HepG2 (cell line): ENCODE data around the gene NEDD4L. TPM values are rescaled to one million over a fixed set of nuclear protein-coding genes. Genes with fewer than 3 reads are reported as not detected.

Experiments used
- CC2D1A ChIP-seq: sonication (generic); formaldehyde crosslinking; IDR thresholded peaks from 2 replicates; pipeline ENCODE4 v1.8.1; 2023; ENCODE audit warnings: mild to moderate bottlenecking, missing genetic modification reagents
- EED ChIP-seq: sonication (generic); formaldehyde crosslinking; IDR thresholded peaks from 2 replicates; pipeline ENCODE4 v1.5.0; 2020; ENCODE audit warnings: mild to moderate bottlenecking, missing genetic modification reagents
- HOXA3 ChIP-seq: sonication (generic); formaldehyde crosslinking; IDR thresholded peaks from 2 replicates; pipeline ENCODE4 v1.5.0; 2020; ENCODE audit warnings: missing genetic modification reagents
- KLF15 ChIP-seq: sonication (generic); formaldehyde crosslinking; IDR thresholded peaks from 2 replicates; pipeline ENCODE4 v1.8.1; 2023; ENCODE audit warnings: borderline replicate concordance, mild to moderate bottlenecking, inconsistent platforms, missing genetic modification reagents, mixed read lengths
- KMT2B ChIP-seq: IDR thresholded peaks from 2 replicates; pipeline ENCODE4 v1.6.1; 2016; ENCODE audit warnings: missing genetic modification reagents, missing compliant biosample characterization
- MAFK ChIP-seq, 2 experiments: IDR thresholded peaks in 1 of 2; conservative IDR thresholded peaks in 1 of 2; 2 replicates each; pipeline ENCODE4 v1.6.1; 2011; ENCODE audit warnings: improper control_type of control experiment in 2 of 2, low read length in 2 of 2
- MEIS2 ChIP-seq: sonication (generic); formaldehyde crosslinking; IDR thresholded peaks from 2 replicates; pipeline ENCODE4 v1.9.0; 2021; ENCODE audit warnings: mild to moderate bottlenecking, missing genetic modification reagents
- PITX1 ChIP-seq: sonication (generic); formaldehyde crosslinking; IDR thresholded peaks from 2 replicates; pipeline ENCODE4 v1.5.1; 2020; ENCODE audit warnings: mild to moderate bottlenecking, missing genetic modification reagents
- ZEB1 ChIP-seq: IDR thresholded peaks from 2 replicates; pipeline ENCODE4 v1.6.1; 2012; ENCODE audit warnings: mild to moderate bottlenecking, low read depth, inconsistent platforms; ENCODE audit not compliant: insufficient replicate concordance
- ZNF510 ChIP-seq: sonication (generic); formaldehyde crosslinking; IDR thresholded peaks from 2 replicates; pipeline ENCODE4 v1.4.0; 2020; ENCODE audit warnings: low read depth, mild to moderate bottlenecking, missing genetic modification reagents
- ZNF543 ChIP-seq: sonication (generic); formaldehyde crosslinking; IDR thresholded peaks from 2 replicates; pipeline ENCODE4 v1.4.0; 2020; ENCODE audit warnings: mild to moderate bottlenecking, missing genetic modification reagents
- ZNF7 ChIP-seq: IDR thresholded peaks from 2 replicates; pipeline ENCODE4 v1.6.1; 2016; ENCODE audit warnings: missing biosample characterization, missing genetic modification reagents
- polyA plus RNA-seq, 8 experiments: library from polyadenylated mRNA; depleted of rRNA in 3 of 8; stranded (reverse) in 7 of 8; unstranded in 1 of 8; fragments of >200 nt; fragmentation: Illumina TruSeq in 4 of 8; extraction: Trizol in 4 of 8; gene quantifications; 2 replicates each; pipeline versions ENCODE4 v1.2.1 to v1.2.3, GENCODE V29; 2011 to 2016; ENCODE audit warnings: low read depth in 4 of 8, missing spikeins in 1 of 8, mixed read lengths in 1 of 8; ENCODE audit not compliant: insufficient read depth in 1 of 8
- total RNA-seq, 5 experiments: library from RNA; depleted of rRNA; stranded (reverse); fragments of >200 nt; fragmentation: Illumina TruSeq; extraction: Trizol; gene quantifications; 2 replicates each; pipeline ENCODE4 v1.2.3, GENCODE V29; 2016; ENCODE audit warnings: low read depth in 1 of 5
- TF ChIP-seq, protein P1 (sequence below): sonication (generic); formaldehyde crosslinking; IDR thresholded peaks from 2 replicates; pipeline ENCODE4 v1.4.0; 2020; ENCODE audit warnings: missing genetic modification reagents, borderline replicate concordance
- TF ChIP-seq, protein P2 (sequence below): sonication (generic); formaldehyde crosslinking; IDR thresholded peaks from 2 replicates; pipeline ENCODE4 v1.4.0; 2020; ENCODE audit warnings: missing genetic modification reagents
- TF ChIP-seq, protein P3 (sequence below): sonication (generic); formaldehyde crosslinking; IDR thresholded peaks from 2 replicates; pipeline ENCODE4 v1.5.0; 2020; ENCODE audit warnings: mild to moderate bottlenecking, missing genetic modification reagents, borderline replicate concordance
- TF ChIP-seq, protein P4 (sequence below): sonication (generic); formaldehyde crosslinking; IDR thresholded peaks from 2 replicates; pipeline ENCODE4 v1.4.0; 2020; ENCODE audit warnings: low read depth, mild to moderate bottlenecking, missing genetic modification reagents
- TF ChIP-seq, protein P5 (sequence below): sonication (generic); formaldehyde crosslinking; conservative IDR thresholded peaks from 2 replicates; pipeline ENCODE4 v1.4.0; 2020; ENCODE audit warnings: missing genetic modification reagents

The NEDD4L gene
- total and polyA plus RNA-seq, 2 of the 13 experiments (the other 11 are each of a cell fraction or from before 2014, with no cell fraction given) = 168 to 390 TPM

DNA sequence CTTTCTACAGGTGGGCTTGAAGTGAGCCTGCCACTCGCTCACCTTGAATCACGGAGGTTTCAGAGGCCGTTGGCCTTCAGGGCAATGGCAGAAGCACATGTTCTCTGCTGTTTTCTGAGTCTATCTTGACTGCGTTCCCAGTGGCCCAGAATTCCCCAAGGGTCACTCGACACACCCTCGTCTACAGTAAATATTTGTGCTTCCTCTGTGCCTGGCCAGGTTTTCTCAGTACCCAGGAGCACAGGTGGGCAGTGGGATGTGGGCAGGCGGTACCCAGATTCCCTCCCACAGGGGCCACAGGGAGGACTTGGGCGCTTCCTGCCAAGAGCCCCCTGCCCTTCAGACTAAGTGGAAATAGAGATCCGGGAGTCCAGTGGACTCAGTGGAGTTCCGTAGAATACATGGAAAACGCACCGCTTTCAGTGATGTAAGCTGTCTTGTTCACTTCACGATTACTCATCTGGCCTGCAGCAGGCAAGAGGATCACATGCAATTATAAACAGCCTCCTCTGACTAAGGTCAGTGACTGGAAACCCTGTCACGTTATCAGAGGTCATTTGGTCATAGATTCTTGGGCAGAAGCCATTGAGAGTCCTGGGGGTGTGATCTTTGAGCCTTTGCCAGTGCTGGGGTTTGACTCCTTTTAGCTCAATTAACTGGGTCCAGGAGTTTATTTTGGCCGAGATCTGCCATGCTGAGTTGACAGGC, 179.8 kb downstream of the NEDD4L start (continued):
- TF ChIP-seq KMT2B (CRISPR knock-in tag) (0 out of 2 replicates have a peak, but pooled peaks have one; percentile 26), CC2D1A (CRISPR knock-in tag) (no peak), HOXA3 (CRISPR knock-in tag) (peak; percentile 20; the same call in 1 of the 2 replicates), EED (CRISPR knock-in tag) (no peak), MAFK (conservative IDR thresholded peaks at IDR 0.05 in 1 of 2, IDR thresholded peaks at IDR 0.05 in 1 of 2; ENCODE audit: low read length in 2 of 2) (no peak), ZNF7 (CRISPR knock-in tag) (no peak), ZEB1 (peak; percentile 46), PITX1 (CRISPR knock-in tag) (no peak), ZNF510 (CRISPR knock-in tag) (no peak), KLF15 (no peak), ZNF543 (CRISPR knock-in tag) (no peak), MEIS2 (no peak)
- TF ChIP-seq, protein P1, sequence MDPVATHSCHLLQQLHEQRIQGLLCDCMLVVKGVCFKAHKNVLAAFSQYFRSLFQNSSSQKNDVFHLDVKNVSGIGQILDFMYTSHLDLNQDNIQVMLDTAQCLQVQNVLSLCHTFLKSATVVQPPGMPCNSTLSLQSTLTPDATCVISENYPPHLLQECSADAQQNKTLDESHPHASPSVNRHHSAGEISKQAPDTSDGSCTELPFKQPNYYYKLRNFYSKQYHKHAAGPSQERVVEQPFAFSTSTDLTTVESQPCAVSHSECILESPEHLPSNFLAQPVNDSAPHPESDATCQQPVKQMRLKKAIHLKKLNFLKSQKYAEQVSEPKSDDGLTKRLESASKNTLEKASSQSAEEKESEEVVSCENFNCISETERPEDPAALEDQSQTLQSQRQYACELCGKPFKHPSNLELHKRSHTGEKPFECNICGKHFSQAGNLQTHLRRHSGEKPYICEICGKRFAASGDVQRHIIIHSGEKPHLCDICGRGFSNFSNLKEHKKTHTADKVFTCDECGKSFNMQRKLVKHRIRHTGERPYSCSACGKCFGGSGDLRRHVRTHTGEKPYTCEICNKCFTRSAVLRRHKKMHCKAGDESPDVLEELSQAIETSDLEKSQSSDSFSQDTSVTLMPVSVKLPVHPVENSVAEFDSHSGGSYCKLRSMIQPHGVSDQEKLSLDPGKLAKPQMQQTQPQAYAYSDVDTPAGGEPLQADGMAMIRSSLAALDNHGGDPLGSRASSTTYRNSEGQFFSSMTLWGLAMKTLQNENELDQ (CRISPR knock-in tag) = no peak
- TF ChIP-seq, protein P2, sequence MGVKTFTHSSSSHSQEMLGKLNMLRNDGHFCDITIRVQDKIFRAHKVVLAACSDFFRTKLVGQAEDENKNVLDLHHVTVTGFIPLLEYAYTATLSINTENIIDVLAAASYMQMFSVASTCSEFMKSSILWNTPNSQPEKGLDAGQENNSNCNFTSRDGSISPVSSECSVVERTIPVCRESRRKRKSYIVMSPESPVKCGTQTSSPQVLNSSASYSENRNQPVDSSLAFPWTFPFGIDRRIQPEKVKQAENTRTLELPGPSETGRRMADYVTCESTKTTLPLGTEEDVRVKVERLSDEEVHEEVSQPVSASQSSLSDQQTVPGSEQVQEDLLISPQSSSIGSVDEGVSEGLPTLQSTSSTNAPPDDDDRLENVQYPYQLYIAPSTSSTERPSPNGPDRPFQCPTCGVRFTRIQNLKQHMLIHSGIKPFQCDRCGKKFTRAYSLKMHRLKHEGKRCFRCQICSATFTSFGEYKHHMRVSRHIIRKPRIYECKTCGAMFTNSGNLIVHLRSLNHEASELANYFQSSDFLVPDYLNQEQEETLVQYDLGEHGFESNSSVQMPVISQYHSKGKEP = no peak
- TF ChIP-seq, protein P3, sequence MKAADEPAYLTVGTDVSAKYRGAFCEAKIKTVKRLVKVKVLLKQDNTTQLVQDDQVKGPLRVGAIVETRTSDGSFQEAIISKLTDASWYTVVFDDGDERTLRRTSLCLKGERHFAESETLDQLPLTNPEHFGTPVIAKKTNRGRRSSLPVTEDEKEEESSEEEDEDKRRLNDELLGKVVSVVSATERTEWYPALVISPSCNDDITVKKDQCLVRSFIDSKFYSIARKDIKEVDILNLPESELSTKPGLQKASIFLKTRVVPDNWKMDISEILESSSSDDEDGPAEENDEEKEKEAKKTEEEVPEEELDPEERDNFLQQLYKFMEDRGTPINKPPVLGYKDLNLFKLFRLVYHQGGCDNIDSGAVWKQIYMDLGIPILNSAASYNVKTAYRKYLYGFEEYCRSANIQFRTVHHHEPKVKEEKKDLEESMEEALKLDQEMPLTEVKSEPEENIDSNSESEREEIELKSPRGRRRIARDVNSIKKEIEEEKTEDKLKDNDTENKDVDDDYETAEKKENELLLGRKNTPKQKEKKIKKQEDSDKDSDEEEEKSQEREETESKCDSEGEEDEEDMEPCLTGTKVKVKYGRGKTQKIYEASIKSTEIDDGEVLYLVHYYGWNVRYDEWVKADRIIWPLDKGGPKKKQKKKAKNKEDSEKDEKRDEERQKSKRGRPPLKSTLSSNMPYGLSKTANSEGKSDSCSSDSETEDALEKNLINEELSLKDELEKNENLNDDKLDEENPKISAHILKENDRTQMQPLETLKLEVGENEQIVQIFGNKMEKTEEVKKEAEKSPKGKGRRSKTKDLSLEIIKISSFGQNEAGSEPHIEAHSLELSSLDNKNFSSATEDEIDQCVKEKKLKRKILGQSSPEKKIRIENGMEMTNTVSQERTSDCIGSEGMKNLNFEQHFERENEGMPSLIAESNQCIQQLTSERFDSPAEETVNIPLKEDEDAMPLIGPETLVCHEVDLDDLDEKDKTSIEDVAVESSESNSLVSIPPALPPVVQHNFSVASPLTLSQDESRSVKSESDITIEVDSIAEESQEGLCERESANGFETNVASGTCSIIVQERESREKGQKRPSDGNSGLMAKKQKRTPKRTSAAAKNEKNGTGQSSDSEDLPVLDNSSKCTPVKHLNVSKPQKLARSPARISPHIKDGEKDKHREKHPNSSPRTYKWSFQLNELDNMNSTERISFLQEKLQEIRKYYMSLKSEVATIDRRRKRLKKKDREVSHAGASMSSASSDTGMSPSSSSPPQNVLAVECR (CRISPR knock-in tag) = peak; percentile 71
- TF ChIP-seq, protein P4, sequence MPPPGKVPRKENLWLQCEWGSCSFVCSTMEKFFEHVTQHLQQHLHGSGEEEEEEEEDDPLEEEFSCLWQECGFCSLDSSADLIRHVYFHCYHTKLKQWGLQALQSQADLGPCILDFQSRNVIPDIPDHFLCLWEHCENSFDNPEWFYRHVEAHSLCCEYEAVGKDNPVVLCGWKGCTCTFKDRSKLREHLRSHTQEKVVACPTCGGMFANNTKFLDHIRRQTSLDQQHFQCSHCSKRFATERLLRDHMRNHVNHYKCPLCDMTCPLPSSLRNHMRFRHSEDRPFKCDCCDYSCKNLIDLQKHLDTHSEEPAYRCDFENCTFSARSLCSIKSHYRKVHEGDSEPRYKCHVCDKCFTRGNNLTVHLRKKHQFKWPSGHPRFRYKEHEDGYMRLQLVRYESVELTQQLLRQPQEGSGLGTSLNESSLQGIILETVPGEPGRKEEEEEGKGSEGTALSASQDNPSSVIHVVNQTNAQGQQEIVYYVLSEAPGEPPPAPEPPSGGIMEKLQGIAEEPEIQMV (CRISPR knock-in tag) = no peak
- TF ChIP-seq, protein P5, sequence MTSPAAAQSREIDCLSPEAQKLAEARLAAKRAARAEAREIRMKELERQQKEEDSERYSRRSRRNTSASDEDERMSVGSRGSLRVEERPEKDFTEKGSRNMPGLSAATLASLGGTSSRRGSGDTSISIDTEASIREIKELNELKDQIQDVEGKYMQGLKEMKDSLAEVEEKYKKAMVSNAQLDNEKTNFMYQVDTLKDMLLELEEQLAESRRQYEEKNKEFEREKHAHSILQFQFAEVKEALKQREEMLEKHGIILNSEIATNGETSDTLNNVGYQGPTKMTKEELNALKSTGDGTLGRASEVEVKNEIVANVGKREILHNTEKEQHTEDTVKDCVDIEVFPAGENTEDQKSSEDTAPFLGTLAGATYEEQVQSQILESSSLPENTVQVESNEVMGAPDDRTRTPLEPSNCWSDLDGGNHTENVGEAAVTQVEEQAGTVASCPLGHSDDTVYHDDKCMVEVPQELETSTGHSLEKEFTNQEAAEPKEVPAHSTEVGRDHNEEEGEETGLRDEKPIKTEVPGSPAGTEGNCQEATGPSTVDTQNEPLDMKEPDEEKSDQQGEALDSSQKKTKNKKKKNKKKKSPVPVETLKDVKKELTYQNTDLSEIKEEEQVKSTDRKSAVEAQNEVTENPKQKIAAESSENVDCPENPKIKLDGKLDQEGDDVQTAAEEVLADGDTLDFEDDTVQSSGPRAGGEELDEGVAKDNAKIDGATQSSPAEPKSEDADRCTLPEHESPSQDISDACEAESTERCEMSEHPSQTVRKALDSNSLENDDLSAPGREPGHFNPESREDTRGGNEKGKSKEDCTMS (CRISPR knock-in tag) = no peak
